Measurements from ENCODE around the gene GLP1R. TPM values are rescaled to one million over a fixed set of nuclear protein-coding genes. Genes with fewer than 3 reads are reported as not detected.

The GLP1R gene
- total RNA-seq, 1 donor from 2014 or later, result 0.18 TPM

DNA sequence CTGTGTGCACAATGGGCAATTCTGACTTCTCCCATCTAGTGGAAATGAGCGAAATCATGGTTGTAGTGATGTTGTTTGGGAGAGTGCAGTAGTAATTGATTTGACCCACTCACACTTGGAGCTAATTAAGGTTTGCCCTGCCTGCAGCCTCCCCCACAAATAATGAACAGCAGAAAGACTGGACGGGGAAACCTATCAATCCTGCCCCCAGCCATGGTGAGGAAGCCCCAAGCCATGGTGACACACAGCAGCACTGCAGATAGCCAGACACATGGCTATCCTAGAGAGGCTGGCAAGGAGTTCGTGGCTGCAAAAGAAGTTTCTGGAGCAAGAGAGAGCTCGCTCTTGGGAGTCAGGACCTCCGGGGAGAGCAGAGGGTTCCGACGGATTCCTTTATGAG is 38.6 kb downstream of the GLP1R start:
- H3K4me3 Mint-ChIP-seq, result no peak overlapping the region
- peaks cover 25% of the 10 kb centered on the region for H3K4me1 Mint-ChIP-seq (ENCODE audit: low read depth)
- peaks cover 57% of the 10 kb centered on the region for H3K27me3 Mint-ChIP-seq (ENCODE audit: insufficient read depth)
- H3K9me3 Mint-ChIP-seq, result no peaks in the 10 kb centered on the region
- intact Hi-C loops (cut with micrococcal nuclease), result loop anchor here (5.0 kb wide), 1 partner anchor 65 kb away; no protein-coding TSS in a partner anchor
- no peak for DNase-seq (ENCODE audit: low spot score)
- no peaks in the 10 kb centered on the region for H3K36me3 Mint-ChIP-seq (ENCODE audit: low read depth)
- H3K27ac Mint-ChIP-seq, result no peak overlapping the region

DNA sequence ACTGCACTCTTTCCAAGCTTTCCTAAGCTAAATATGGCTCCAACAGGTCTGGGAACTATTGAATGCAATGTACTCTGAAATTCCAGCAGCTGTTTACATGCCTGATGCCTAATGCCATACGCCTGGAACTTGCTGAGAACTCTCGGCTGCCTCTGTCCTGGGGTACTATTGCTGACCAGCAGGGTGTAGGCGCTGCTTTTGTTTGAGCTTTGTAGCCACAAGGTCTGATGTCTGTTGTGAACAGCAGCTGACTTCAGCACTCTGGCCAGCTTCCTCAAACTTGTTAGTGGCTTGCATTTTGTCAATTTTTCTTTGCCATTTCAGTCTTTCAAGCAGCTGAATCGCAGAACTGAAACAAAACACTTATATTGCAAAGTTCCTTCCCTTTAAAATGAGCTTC is 39.8 kb downstream of the GLP1R start:
- H3K4me3 Mint-ChIP-seq, result no peak overlapping the region
- peaks cover 24% of the 10 kb centered on the region for H3K4me1 Mint-ChIP-seq (ENCODE audit: low read depth)
- intact Hi-C loops (cut with micrococcal nuclease), result loop anchor here (1.0 to 5.0 kb wide), 2 partner anchors 64 to 78 kb away; no protein-coding TSS in a partner anchor
- H3K9me3 Mint-ChIP-seq, result no peaks in the 10 kb centered on the region
- H3K27me3 Mint-ChIP-seq (ENCODE audit: insufficient read depth), result peaks cover 55% of the 10 kb centered on the region
- no peak overlapping the region for H3K27ac Mint-ChIP-seq
- DNase-seq (ENCODE audit: low spot score), result no peak
- no peaks in the 10 kb centered on the region for H3K36me3 Mint-ChIP-seq (ENCODE audit: low read depth)

DNA sequence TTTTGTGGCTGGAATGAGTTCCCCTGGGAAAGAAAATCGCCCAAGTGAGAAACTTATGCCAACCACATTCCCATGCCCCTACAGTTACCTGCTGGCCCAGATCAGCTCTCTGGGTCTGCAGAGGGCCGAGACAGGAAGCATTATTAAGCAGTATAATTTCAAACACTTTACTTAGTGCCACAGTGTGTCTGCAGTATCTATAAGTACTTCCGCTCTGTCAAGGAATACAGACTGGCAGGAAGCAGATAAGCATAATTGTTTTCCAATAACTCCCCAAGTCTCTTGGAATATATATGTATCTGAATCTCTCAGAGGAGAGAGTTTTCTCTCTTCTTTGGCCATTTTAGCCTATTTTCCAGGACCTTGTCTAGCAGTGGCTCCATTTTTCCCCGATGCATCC is 41.5 kb downstream of the GLP1R start:
- peaks cover 17% of the 10 kb centered on the region for H3K4me1 Mint-ChIP-seq (ENCODE audit: low read depth)
- no peak for DNase-seq (ENCODE audit: low spot score)
- H3K4me3 Mint-ChIP-seq, result no peak overlapping the region
- no peaks in the 10 kb centered on the region for H3K9me3 Mint-ChIP-seq
- intact Hi-C loops (cut with micrococcal nuclease), result no loop called here
- H3K27me3 Mint-ChIP-seq (ENCODE audit: insufficient read depth), result peaks cover 56% of the 10 kb centered on the region
- no peak overlapping the region for H3K27ac Mint-ChIP-seq
- H3K36me3 Mint-ChIP-seq (ENCODE audit: low read depth), result no peaks in the 10 kb centered on the region

DNA sequence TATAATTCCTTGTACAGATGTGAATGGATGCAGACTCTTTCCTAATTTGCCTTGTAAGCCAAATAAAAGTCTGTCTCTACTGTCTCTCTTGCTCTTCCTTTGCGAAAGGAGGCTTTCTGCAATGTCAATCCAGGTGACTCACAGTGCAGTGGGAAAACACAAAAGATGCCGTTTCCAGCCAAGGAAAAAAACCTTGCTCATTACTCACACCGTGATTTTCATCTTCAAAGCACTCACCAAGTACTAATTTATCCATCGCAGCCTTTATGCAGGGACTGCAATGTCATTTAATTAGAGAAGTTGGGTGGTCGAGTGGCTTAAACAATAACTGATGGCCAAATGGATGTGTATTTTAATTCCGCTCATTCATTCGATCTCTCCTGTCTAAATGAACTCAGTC is 42.6 kb downstream of the GLP1R start:
- no peak overlapping the region for H3K27ac Mint-ChIP-seq
- intact Hi-C loops (cut with micrococcal nuclease), result no loop called here
- peaks cover 54% of the 10 kb centered on the region for H3K27me3 Mint-ChIP-seq (ENCODE audit: insufficient read depth)
- no peaks in the 10 kb centered on the region for H3K36me3 Mint-ChIP-seq (ENCODE audit: low read depth)
- DNase-seq (ENCODE audit: low spot score), result no peak
- H3K4me1 Mint-ChIP-seq (ENCODE audit: low read depth), result peaks cover 9% of the 10 kb centered on the region
- no peaks in the 10 kb centered on the region for H3K9me3 Mint-ChIP-seq
- no peak overlapping the region for H3K4me3 Mint-ChIP-seq

DNA sequence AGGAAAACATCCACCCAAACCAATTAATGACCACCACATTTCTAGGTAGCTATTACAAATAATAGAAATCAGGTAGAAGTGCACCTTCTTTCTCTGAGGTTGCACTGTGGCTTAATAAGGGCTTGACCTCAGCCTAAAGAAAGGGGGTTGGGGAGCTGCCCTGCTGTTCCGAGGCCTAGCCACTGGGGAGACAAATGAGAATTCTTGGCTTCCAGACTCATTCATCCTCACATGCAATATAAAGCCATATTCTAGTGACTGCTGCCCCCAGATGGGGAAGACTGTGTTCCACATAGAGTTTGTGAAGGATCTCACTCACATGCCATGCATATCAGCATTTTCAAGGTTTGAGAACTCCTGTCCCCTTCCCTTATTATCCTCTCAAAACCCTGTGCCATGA is 43.5 kb downstream of the GLP1R start:
- intact Hi-C loops (cut with micrococcal nuclease), result no loop called here
- Mint-ChIP-seq H3K9me3 (no peaks in the 10 kb centered on the region), H3K4me1 (ENCODE audit: low read depth) (no peaks in the 10 kb centered on the region), H3K27me3 (ENCODE audit: insufficient read depth) (peaks cover 49% of the 10 kb centered on the region), H3K36me3 (ENCODE audit: low read depth) (no peaks in the 10 kb centered on the region), H3K27ac (no peak overlapping the region), H3K4me3 (no peak overlapping the region)
- no peak for DNase-seq (ENCODE audit: low spot score)

DNA sequence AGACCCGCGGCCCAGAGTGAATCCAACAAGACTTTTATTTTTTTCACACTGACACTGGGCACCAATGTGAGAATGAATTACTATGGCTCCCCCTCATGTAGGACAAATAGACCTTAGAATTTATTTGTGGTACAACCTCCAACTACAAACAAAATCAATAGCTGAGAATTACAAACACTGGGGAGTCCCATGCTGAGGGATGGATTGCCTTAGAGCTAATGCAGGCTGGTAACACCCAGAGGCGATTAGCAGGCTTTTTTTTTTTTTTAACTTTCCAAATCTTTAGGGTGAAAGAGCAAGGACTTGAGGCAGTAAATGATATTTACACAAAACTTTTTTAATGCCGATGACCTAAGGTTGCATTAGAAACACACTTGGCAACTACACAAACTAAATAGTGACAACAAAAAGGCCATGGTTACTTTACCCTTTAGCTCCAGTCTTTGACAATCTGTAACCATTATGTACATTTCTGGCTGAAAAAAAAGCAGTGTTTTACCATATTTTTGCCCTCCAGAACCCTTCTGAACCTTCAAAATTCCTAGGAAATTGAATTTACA is 44.6 kb downstream of the GLP1R start:
- H3K4me1 Mint-ChIP-seq (ENCODE audit: low read depth), result no peaks in the 10 kb centered on the region
- no peak overlapping the region for H3K4me3 Mint-ChIP-seq
- DNase-seq (ENCODE audit: low spot score), result no peak
- peaks cover 39% of the 10 kb centered on the region for H3K27me3 Mint-ChIP-seq (ENCODE audit: insufficient read depth)
- intact Hi-C loops (cut with micrococcal nuclease), result no loop called here
- no peak overlapping the region for H3K27ac Mint-ChIP-seq
- H3K9me3 Mint-ChIP-seq, result no peaks in the 10 kb centered on the region
- no peaks in the 10 kb centered on the region for H3K36me3 Mint-ChIP-seq (ENCODE audit: low read depth)

DNA sequence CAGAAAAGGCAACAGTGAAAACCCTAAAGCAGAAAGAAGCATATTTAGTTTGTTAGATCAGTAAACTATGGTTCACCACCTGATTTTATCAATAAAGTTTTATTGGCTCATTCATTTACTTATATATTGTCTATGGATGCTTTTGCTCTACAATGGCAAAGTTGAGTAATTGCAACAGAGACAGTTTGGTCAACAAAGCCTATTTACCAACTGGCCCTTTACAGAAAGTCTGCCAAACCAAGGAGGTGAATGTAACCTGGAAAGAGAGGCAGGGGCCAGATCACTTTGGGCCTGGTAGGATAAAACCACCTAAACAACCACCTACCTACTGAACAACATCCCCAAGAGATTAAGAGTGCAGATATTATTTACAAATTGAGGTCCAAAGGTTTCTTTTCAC is 47.0 kb downstream of the GLP1R start:
- Mint-ChIP-seq H3K27ac (no peak overlapping the region), H3K36me3 (ENCODE audit: low read depth) (no peaks in the 10 kb centered on the region), H3K9me3 (no peaks in the 10 kb centered on the region), H3K4me3 (no peak overlapping the region), H3K27me3 (ENCODE audit: insufficient read depth) (peaks cover 27% of the 10 kb centered on the region), H3K4me1 (ENCODE audit: low read depth) (peaks cover 4% of the 10 kb centered on the region)
- intact Hi-C loops (cut with micrococcal nuclease), result no loop called here
- DNase-seq (ENCODE audit: low spot score), result no peak

DNA sequence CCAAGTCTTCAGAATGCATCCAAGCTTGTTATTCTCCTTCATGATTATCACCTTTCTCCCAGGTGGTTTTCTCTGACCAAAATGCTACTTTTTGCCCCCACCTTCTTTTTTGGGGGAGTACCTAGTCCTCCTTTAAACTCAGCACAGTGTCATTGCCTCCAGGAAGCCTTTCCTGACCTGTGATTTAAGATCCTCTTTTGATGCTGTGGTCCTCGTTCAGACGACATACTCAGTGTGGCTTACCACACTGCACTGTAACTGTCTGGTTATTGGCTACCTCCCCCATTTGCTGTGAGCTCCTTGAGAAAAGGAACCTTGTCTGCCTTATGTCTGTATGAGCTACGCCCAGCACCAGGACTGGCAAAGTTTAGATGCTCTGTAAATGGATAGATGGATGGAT is 51.8 kb downstream of the GLP1R start:
- peaks cover 11% of the 10 kb centered on the region for H3K4me1 Mint-ChIP-seq (ENCODE audit: low read depth)
- H3K4me3 Mint-ChIP-seq, result no peak overlapping the region
- peaks cover 8% of the 10 kb centered on the region for H3K27me3 Mint-ChIP-seq (ENCODE audit: insufficient read depth)
- DNase-seq (ENCODE audit: low spot score), result no peak
- H3K9me3 Mint-ChIP-seq, result no peaks in the 10 kb centered on the region
- no peak overlapping the region for H3K27ac Mint-ChIP-seq
- intact Hi-C loops (cut with micrococcal nuclease), result loop anchor here (5.0 to 10.0 kb wide), 2 partner anchors 96 to 128 kb away; no protein-coding TSS in a partner anchor
- H3K36me3 Mint-ChIP-seq (ENCODE audit: low read depth), result peaks cover 15% of the 10 kb centered on the region

DNA sequence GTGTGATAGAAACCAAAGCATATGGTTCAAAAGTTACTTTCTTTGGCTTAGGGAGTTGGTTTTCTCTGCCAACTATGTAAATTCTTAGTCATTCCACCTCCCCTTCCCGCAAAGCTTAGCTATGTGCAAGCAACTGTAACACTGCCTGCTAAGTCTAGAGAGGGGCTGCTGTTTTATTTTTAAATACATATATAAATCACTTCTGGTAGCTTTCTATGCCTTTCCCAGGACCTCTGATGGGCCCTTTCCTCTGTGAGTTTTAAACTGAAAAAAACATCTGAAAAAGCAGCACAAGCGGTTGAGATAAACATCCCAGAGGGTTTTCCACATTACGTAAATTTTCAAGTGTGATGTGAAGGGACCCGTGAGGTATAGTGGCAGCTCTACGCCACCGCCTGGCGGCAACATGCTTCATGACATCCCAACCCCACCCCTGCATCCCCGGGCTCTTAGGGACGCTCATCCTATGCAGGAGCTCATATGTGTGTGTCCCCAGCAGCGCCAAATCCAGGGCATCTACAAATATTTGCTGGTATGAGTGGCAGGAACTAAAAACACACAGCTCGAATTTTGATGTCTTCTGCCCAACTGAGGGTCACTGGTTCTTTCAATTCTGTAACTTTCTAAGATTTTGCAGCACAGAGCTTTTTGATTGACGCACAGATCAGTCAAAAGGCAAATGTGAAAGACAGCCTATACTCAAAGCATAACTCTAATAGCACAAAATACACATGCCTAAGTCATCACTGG is 53.7 kb downstream of the GLP1R start:
- peaks cover 6% of the 10 kb centered on the region for H3K27me3 Mint-ChIP-seq (ENCODE audit: insufficient read depth)
- peaks cover 14% of the 10 kb centered on the region for H3K4me1 Mint-ChIP-seq (ENCODE audit: low read depth)
- H3K36me3 Mint-ChIP-seq (ENCODE audit: low read depth), result peaks cover 26% of the 10 kb centered on the region
- H3K4me3 Mint-ChIP-seq, result no peak overlapping the region
- H3K27ac Mint-ChIP-seq, result no peak overlapping the region
- H3K9me3 Mint-ChIP-seq, result no peaks in the 10 kb centered on the region
- DNase-seq (ENCODE audit: low spot score), result no peak
- intact Hi-C loops (cut with micrococcal nuclease), result loop anchor here (5.0 to 10.0 kb wide), 2 partner anchors 97 to 130 kb away; no protein-coding TSS in a partner anchor

DNA sequence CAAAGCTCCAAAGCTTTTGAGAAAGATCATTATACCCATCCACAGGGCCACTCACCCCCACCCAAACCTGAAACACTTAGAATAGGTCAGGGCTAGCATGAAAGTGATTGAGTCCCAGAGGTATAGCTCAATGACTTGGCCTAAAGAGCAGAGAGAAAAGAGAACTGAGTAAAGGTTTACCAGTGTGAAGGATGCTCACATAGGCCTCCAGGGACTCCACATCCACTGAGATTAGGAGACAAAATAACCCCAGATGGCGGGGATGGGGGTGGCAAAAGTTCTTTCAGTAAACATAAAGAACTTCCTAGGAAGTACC is 54.2 kb downstream of the GLP1R start:
- Mint-ChIP-seq H3K4me3 (no peak overlapping the region), H3K27me3 (ENCODE audit: insufficient read depth) (peaks cover 6% of the 10 kb centered on the region), H3K4me1 (ENCODE audit: low read depth) (peaks cover 16% of the 10 kb centered on the region), H3K36me3 (ENCODE audit: low read depth) (peaks cover 26% of the 10 kb centered on the region), H3K9me3 (no peaks in the 10 kb centered on the region), H3K27ac (no peak overlapping the region)
- intact Hi-C loops (cut with micrococcal nuclease), result loop anchor here (5.0 to 10.0 kb wide), 2 partner anchors 98 to 130 kb away; no protein-coding TSS in a partner anchor
- DNase-seq (ENCODE audit: low spot score), result no peak

DNA sequence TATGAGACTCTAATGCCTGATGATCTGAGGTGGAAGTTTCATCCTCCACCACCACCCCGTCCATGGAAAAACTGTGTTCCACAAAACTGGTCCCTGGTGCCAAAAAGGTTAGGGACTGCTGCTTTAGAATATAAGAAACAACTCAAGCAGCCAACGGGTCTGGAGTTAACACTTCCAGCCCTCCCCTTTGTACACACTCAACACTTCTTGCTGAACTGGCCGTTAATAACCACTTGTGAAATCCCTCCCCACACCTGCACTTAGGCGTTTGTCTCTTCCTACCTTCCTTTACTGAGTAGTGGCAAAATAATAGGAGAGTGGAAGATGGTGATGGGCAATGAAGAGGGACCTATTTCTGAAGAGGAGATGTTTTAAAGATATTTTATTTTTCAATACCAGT is 55.9 kb downstream of the GLP1R start:
- no peak overlapping the region for H3K27ac Mint-ChIP-seq
- peaks cover 22% of the 10 kb centered on the region for H3K4me1 Mint-ChIP-seq (ENCODE audit: low read depth)
- DNase-seq (ENCODE audit: low spot score), result no peak
- no peak overlapping the region for H3K4me3 Mint-ChIP-seq
- no peaks in the 10 kb centered on the region for H3K27me3 Mint-ChIP-seq (ENCODE audit: insufficient read depth)
- no peaks in the 10 kb centered on the region for H3K9me3 Mint-ChIP-seq
- peaks cover 35% of the 10 kb centered on the region for H3K36me3 Mint-ChIP-seq (ENCODE audit: low read depth)
- intact Hi-C loops (cut with micrococcal nuclease), result loop anchor here (5.0 to 10.0 kb wide), 2 partner anchors 100 to 132 kb away; no protein-coding TSS in a partner anchor

DNA sequence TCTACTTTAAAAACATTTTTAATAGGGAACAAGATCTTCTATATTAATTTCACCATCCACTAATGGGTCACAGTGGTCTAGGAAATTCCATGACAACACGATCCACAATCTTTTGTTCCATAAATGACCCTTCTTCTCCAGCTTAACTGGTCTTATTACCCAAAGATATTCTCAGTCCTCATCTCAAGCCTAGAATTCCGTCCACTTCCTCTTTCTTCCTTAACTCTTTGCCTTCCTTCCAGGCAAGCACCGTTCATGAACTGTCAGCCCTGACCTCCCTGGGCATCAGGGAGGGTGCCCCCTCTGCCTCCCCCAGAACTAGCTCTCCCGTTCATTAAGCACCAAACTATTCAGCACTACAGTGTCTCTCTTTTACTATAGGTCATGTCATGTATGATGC is 58.5 kb downstream of the GLP1R start:
- no peaks in the 10 kb centered on the region for H3K9me3 Mint-ChIP-seq
- no peak overlapping the region for H3K4me3 Mint-ChIP-seq
- intact Hi-C loops (cut with micrococcal nuclease), result loop anchor here (10.0 kb wide), 1 partner anchor 102 kb away; no protein-coding TSS in a partner anchor
- DNase-seq (ENCODE audit: low spot score), result no peak
- H3K4me1 Mint-ChIP-seq (ENCODE audit: low read depth), result peaks cover 38% of the 10 kb centered on the region
- no peak overlapping the region for H3K27ac Mint-ChIP-seq
- peaks cover 35% of the 10 kb centered on the region for H3K36me3 Mint-ChIP-seq (ENCODE audit: low read depth)
- no peaks in the 10 kb centered on the region for H3K27me3 Mint-ChIP-seq (ENCODE audit: insufficient read depth)

DNA sequence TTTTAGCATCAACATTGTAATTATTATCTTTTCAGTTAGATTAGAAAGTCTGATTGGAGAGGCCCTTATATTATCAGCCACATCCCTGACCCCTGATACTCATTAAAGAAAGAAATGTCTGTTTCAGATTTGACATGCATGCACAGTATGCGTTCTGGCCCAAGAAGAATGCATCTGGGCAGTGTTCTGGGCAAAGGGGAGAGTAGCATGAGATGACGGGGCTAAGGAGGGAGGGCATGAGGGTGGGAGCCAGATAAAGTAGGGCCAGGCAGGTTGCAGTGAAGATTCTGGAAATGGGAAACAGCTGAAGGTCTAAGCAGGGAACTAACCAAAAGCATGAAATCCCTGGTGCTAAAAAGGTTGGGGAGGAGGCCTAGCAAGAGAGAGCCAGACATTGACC is 59.1 kb downstream of the GLP1R start:
- no peak overlapping the region for H3K4me3 Mint-ChIP-seq
- H3K9me3 Mint-ChIP-seq, result no peaks in the 10 kb centered on the region
- H3K27me3 Mint-ChIP-seq (ENCODE audit: insufficient read depth), result no peaks in the 10 kb centered on the region
- peaks cover 36% of the 10 kb centered on the region for H3K36me3 Mint-ChIP-seq (ENCODE audit: low read depth)
- peaks cover 40% of the 10 kb centered on the region for H3K4me1 Mint-ChIP-seq (ENCODE audit: low read depth)
- DNase-seq (ENCODE audit: low spot score), result no peak
- intact Hi-C loops (cut with micrococcal nuclease), result loop anchor here (10.0 kb wide), 1 partner anchor 103 kb away; no protein-coding TSS in a partner anchor
- H3K27ac Mint-ChIP-seq, result no peak overlapping the region

All from activated T-helper 1 cell treated with anti-CD3 and anti-CD28 coated beads, Interleukin-12 subunit alpha, Interleukin-12 subunit beta, Interleukin-2, Interleukin-4 antibody, amounts not matched to agents 30 ng/mL and 10 ng/mL and 1 ng/mL, durations not matched to agents 14 hours and 24 hours and 36 hours (primary cell).